GM23338 (cell line): ENCODE data around the gene FAM241B. TPM values are rescaled to one million over a fixed set of nuclear protein-coding genes. Genes with fewer than 3 reads are reported as not detected.

Source experiments
- ATAC-seq: fragments of 200-7000 bp; cut with Tn5 transposase; 3 replicates; pipeline ENCODE4 v1.9.1; 2020
- DNase-seq: peaks from one replicate; pipeline ENCODE4 v3.0.0-alpha.2; 2015; ENCODE audit warnings: low spot score
- H2AFZ ChIP-seq: fragments of 200-600 bp; sonication (generic); 2 replicates; pipeline ENCODE4 v1.8.0; 2016; ENCODE audit warnings: antibody characterized with exemption, mild to moderate bottlenecking, moderate library complexity
- H3F3A ChIP-seq: fragments of 200-600 bp; sonication (generic); replicated peaks from 2 replicates; pipeline ENCODE4 v1.8.0; 2017; ENCODE audit warnings: antibody characterized with exemption, mixed run types, low read depth
- H3K27ac ChIP-seq: fragments of 200-600 bp; sonication (generic); 2 replicates; pipeline ENCODE4 v1.6.1; 2016; ENCODE audit warnings: low read depth
- H3K27me3 ChIP-seq: fragments of 200-600 bp; sonication (generic); 2 replicates; pipeline ENCODE4 v1.8.0; 2016; ENCODE audit warnings: mild to moderate bottlenecking, mixed run types, moderate library complexity; ENCODE audit not compliant: insufficient read depth
- H3K36me3 ChIP-seq: fragments of 200-600 bp; sonication (generic); 2 replicates; pipeline ENCODE4 v1.8.0; 2016; ENCODE audit warnings: mild to moderate bottlenecking; ENCODE audit not compliant: insufficient read depth
- H3K4me1 ChIP-seq: fragments of 200-600 bp; sonication (generic); 2 replicates; pipeline ENCODE4 v1.8.0; 2016; ENCODE audit warnings: mild to moderate bottlenecking, moderate library complexity; ENCODE audit not compliant: insufficient read depth
- H3K4me2 ChIP-seq: fragments of 200-600 bp; sonication (generic); 2 replicates; pipeline ENCODE4 v1.7.1; 2017; ENCODE audit warnings: mixed run types
- H3K4me3 ChIP-seq: fragments of 200-600 bp; sonication (generic); 2 replicates; pipeline ENCODE4 v1.6.1; 2016; ENCODE audit warnings: mixed run types
- H3K79me2 ChIP-seq: fragments of 200-600 bp; sonication (generic); replicated peaks from 2 replicates; pipeline ENCODE4 v1.8.0; 2017; ENCODE audit warnings: mild to moderate bottlenecking; ENCODE audit not compliant: insufficient read depth
- H3K9me2 ChIP-seq: fragments of 200-600 bp; sonication (generic); 2 replicates; pipeline ENCODE4 v1.8.0; 2017; ENCODE audit not compliant: insufficient read depth
- H4K20me1 ChIP-seq: fragments of 200-600 bp; sonication (generic); replicated peaks from 2 replicates; pipeline ENCODE4 v1.8.0; 2017; ENCODE audit warnings: mild to moderate bottlenecking; ENCODE audit not compliant: insufficient read depth
- H3K27ac Mint-ChIP-seq: 2 replicates; pipeline ENCODE4 v1.8.0; 2020; ENCODE audit warnings: inconsistent platforms, mild to moderate bottlenecking, moderate library complexity, mixed read lengths
- H3K27me3 Mint-ChIP-seq: 3 replicates; pipeline ENCODE4 v1.8.0; 2022; ENCODE audit warnings: low read depth, mild to moderate bottlenecking, moderate library complexity, mixed read lengths, inconsistent platforms; ENCODE audit not compliant: insufficient read depth, poor library complexity
- H3K36me3 Mint-ChIP-seq: 3 replicates; pipeline ENCODE4 v1.8.0; 2021; ENCODE audit warnings: low read depth, mild to moderate bottlenecking, inconsistent platforms, moderate library complexity, mixed read lengths
- H3K4me1 Mint-ChIP-seq: 3 replicates; pipeline ENCODE4 v1.8.0; 2020; ENCODE audit warnings: mild to moderate bottlenecking, inconsistent platforms, mixed read lengths
- H3K4me3 Mint-ChIP-seq: 3 replicates; pipeline ENCODE4 v1.8.0; 2021; ENCODE audit warnings: moderate library complexity, mild to moderate bottlenecking, inconsistent platforms, mixed read lengths
- H3K9me3 Mint-ChIP-seq: 3 replicates; pipeline ENCODE4 v1.8.0; 2020; ENCODE audit warnings: moderate library complexity, mild to moderate bottlenecking, inconsistent platforms, mixed read lengths
- CREB1 ChIP-seq: fragments of 250-450 bp; sonication (Bioruptor Pico); IDR thresholded peaks from 2 replicates; pipeline ENCODE4 v1.5.0; 2020; ENCODE audit warnings: low read depth, mild to moderate bottlenecking, moderate library complexity
- CTCF ChIP-seq, 2 experiments: fragments of 200-600 bp in 1 of 2; sonication (generic) in 1 of 2; conservative IDR thresholded peaks; 2 replicates each; pipeline versions ENCODE4 v1.5.1 to v1.6.1; 2016 to 2017; ENCODE audit warnings: antibody characterized with exemption in 2 of 2, low read depth in 2 of 2, mild to moderate bottlenecking in 2 of 2, moderate library complexity in 1 of 2
- ETS1 ChIP-seq: IDR thresholded peaks from 2 replicates; pipeline ENCODE4 v1.6.1; 2016; ENCODE audit warnings: antibody characterized with exemption
- EZH2 ChIP-seq: fragments of 200-600 bp; sonication (generic); IDR thresholded peaks from one replicate; pipeline ENCODE4 v1.8.0; 2017; ENCODE audit warnings: antibody characterized with exemption, mild to moderate bottlenecking, low read depth; ENCODE audit not compliant: unreplicated experiment
- EZH2phosphoT487 ChIP-seq: fragments of 200-600 bp; sonication (generic); IDR thresholded peaks from one replicate; pipeline ENCODE4 v1.8.1; 2018; ENCODE audit warnings: antibody characterized with exemption; ENCODE audit not compliant: unreplicated experiment
- JUNB ChIP-seq: IDR thresholded peaks from one replicate; pipeline ENCODE4 v1.6.1; 2016; ENCODE audit warnings: antibody characterized with exemption; ENCODE audit not compliant: unreplicated experiment
- NANOG ChIP-seq: IDR thresholded peaks from 2 replicates; pipeline ENCODE4 v1.6.1; 2016; ENCODE audit warnings: antibody characterized with exemption, borderline replicate concordance
- POLR2AphosphoS5 ChIP-seq: IDR thresholded peaks from 2 replicates; pipeline ENCODE4 v1.6.1; 2016; ENCODE audit warnings: antibody characterized with exemption, low read depth
- REST ChIP-seq: IDR thresholded peaks from one replicate; pipeline ENCODE4 v1.6.1; 2018; ENCODE audit warnings: antibody characterized with exemption; ENCODE audit not compliant: unreplicated experiment
- STAT1 ChIP-seq: IDR thresholded peaks from one replicate; pipeline ENCODE4 v1.6.1; 2016; ENCODE audit warnings: antibody characterized with exemption; ENCODE audit not compliant: unreplicated experiment
- ZNF114 ChIP-seq: fragments of 250-450 bp; sonication (Bioruptor Pico); IDR thresholded peaks from 2 replicates; pipeline ENCODE4 v1.5.0; 2020; ENCODE audit warnings: mild to moderate bottlenecking, moderate library complexity
- ZNF331 ChIP-seq: fragments of 250-450 bp; sonication (Bioruptor Pico); IDR thresholded peaks from 2 replicates; pipeline ENCODE4 v1.5.0; 2020; ENCODE audit warnings: low read depth, mild to moderate bottlenecking, moderate library complexity
- ZNF462 ChIP-seq: fragments of 250-450 bp; sonication (Bioruptor Pico); IDR thresholded peaks from 2 replicates; pipeline ENCODE4 v1.5.0; 2020; ENCODE audit warnings: mild to moderate bottlenecking, moderate library complexity
- polyA plus RNA-seq: library from polyadenylated mRNA; unstranded; fragments of >200 nt; fragmentation: Nextera tagmentation; extraction: Ambion mirVana; gene quantifications from 2 replicates; pipeline ENCODE4 v1.2.1, GENCODE V29; 2016
- total RNA-seq: library from RNA; depleted of rRNA; stranded (reverse); fragments of >200 nt; shearing (Covaris generic); gene quantifications from 2 replicates; pipeline ENCODE4 v1.2.3, GENCODE V29; 2014

The FAM241B gene
- total and polyA plus RNA-seq, 2 experiments from 2014 or later = 6.7 to 28.3 TPM

GRCh38 chr10:69583106-69583505, 46.9 kb upstream of the FAM241B start:
- Histone ChIP-seq H3K36me3 (no peaks in the 10 kb centered on the region), H3F3A (peaks cover 3% of the 10 kb centered on the region; the same call in 1 of the 2 replicates), H4K20me1 (no peaks in the 10 kb centered on the region; the same call in 1 of the 2 replicates), H3K27me3 (peaks cover 82% of the 10 kb centered on the region), H3K79me2 (no peaks in the 10 kb centered on the region), H3K4me1 (peaks cover 18% of the 10 kb centered on the region; the same call in 1 of the 2 replicates), H3K27ac (no peak overlapping the region), H3K4me2 (no peak overlapping the region), H2AFZ (no peak overlapping the region), H3K9me2 (no peaks in the 10 kb centered on the region; the same call in 1 of the 2 replicates), H3K4me3 (no peak overlapping the region)
- Mint-ChIP-seq H3K36me3 (no peaks in the 10 kb centered on the region), H3K9me3 (peaks cover 3% of the 10 kb centered on the region; the same call in 2 of the 3 replicates), H3K27me3 (peaks cover 38% of the 10 kb centered on the region), H3K27ac (no peak overlapping the region), H3K4me3 (no peak overlapping the region), H3K4me1 (peaks cover 14% of the 10 kb centered on the region; the same call in 2 of the 3 replicates)
- TF ChIP-seq ZNF462 (CRISPR knock-in tag) (no peak), REST (no peak), CTCF (conservative IDR thresholded peaks at IDR 0.05; ENCODE audit: low read depth in 2 of 2) (no peak), ZNF331 (no peak), CREB1 (CRISPR knock-in tag) (no peak), STAT1 (no peak), NANOG (no peak), ETS1 (no peak), JUNB (no peak), ZNF114 (CRISPR knock-in tag) (no peak), POLR2AphosphoS5 (no peak), EZH2 (no peak), EZH2phosphoT487 (no peak)
- DNase-seq (no peak), ATAC-seq (no peak)
